GM12872 (cell line): Measurements from ENCODE around the gene SEZ6.

Source experiments
- CTCF ChIP-seq: IDR thresholded peaks from 3 replicates; pipeline ENCODE4 v1.5.1; 2011; ENCODE audit warnings: low read depth, mild to moderate bottlenecking, low read length, moderate library complexity; ENCODE audit not compliant: insufficient read depth

SEZ6 gene

DNA sequence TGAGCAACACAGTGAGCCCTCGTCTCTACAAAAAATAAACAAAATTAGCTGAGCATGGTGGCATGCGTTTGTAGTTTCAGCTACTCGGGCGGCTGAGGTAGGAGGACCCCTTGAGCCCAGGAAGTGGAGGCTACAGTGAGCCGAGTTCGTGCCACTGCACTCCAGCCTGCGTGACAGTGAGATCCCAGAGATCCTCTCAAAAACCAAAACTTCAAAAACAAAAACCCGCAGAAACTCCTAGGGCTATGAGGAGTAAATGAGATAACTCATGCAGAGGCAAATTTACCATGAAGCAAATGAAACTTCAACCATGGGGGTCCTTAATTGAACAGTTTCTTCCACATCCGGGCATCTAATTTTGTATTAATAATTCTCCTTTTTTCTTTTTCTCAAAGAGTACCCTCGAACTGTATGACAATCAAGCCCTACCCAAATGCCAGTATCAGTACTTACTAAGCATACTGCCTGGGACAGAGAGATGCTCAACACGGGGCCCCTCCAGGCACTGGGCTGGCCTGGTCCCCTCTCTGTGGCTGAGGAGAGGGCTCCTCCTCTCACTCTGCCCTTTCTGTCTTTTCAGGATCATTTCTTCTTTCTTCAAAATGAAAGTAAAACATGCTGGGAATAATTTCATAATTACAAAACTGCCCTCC is 36.3 kb upstream of the SEZ6 start:
- TF ChIP-seq CTCF, result no peak

DNA sequence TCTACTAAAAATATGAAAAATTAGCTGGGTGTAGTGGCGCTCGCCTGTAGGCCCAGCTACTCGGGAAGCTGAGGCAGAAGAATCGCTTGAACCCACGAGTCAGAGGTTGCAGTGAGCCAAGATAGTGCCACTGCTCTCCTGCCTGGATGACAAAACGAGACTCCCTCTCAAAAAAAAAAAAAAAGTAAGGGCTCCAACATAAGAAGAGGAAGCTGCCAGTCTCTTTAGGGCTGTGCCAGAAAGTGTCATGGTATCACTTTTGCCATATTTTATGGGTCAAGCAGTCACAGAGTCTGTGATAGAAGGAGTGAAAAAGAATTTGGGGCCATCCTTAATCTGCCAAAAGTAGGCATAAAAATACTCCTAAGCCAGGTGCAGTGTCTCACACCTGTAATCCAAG is 35.7 kb upstream of the SEZ6 start:
- TF ChIP-seq CTCF, result no peak

- TF ChIP-seq CTCF, result no peak
Observed at GRCh38 chr17:29041091-29041490, 35.3 kb upstream of the SEZ6 start.

DNA sequence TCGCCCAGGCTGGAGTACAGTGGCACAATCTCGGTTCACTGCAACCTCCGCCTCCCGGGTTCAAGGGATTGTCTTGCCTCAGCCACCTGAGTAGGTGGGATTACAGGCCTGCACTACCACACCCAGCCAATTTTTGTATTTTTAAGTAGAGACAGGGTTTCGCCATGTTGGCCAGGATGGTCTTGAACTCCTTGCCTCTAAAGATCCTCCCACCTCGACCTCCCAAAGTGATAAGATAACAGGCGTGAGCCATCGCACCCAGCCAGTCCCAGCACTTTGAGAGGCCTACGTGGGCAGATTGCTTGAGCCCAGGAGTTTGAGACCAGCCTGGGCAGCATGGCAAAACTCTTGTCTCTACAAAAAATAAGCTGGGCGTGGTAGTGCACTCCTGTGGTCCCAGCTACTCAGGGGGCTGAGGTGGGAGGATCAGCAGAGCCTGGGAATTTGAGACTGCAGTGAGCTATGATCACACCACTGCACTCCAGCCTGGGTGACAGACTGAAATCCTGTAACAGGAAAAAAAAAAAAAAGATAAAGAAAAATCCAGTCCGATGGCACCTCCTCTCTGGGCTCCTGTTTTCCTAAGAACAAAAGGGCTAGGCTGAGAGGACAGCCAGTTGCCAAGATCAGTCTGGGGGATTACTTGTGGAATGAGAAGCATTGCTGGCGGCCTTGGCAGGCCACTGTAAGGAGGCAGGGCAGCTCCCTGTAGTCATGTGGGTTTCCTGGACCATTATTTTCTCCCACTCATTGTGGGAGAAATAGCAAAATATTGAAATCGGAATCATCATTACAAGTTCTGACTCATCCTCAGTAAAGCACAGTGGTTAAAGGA is 34.1 kb upstream of the SEZ6 start:
- TF ChIP-seq CTCF, result no peak

GRCh38 chr17:29038085-29038795 is 32.4 kb upstream of the SEZ6 start:
- no peak for TF ChIP-seq CTCF

DNA sequence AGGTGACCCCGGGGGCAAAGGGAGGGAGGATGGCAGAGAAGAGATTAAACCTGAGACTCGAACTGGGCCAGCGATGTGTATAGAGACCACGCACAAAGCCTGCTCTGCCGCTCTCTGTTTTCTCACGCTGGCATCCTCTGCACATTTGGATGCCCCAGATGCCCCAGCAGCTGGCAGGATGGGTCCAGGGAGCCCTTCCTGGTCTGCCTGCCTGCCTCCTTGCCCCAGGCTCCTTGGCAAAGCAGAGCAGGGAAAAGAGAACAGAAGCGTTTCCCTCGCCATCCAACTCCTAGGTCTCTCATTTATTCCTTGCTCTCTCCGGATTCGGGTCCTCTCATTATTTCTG is 31.9 kb upstream of the SEZ6 start:
- no peak for TF ChIP-seq CTCF

DNA sequence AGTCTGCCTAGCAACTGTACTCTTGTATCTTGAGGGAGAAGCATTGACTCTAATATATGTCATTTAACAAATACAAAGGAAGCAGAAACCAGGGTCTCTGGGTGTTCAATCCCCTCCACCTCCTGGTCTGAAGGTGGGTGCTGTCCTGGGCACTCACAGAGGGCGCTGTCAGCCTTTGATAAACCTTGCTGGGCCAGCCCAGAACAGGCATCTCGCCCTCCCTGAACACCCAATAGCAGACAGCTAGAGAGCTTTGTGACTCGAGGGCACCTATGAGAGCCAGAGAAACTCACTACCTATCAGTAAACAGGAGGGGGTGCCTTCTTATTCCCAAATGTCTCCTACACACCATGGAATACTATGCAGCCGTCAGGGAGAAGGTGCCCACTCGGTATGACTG is 30.8 kb upstream of the SEZ6 start:
- no peak for TF ChIP-seq CTCF
